ENCODE measurements around the gene ZNF444.

ZNF444 gene

DNA sequence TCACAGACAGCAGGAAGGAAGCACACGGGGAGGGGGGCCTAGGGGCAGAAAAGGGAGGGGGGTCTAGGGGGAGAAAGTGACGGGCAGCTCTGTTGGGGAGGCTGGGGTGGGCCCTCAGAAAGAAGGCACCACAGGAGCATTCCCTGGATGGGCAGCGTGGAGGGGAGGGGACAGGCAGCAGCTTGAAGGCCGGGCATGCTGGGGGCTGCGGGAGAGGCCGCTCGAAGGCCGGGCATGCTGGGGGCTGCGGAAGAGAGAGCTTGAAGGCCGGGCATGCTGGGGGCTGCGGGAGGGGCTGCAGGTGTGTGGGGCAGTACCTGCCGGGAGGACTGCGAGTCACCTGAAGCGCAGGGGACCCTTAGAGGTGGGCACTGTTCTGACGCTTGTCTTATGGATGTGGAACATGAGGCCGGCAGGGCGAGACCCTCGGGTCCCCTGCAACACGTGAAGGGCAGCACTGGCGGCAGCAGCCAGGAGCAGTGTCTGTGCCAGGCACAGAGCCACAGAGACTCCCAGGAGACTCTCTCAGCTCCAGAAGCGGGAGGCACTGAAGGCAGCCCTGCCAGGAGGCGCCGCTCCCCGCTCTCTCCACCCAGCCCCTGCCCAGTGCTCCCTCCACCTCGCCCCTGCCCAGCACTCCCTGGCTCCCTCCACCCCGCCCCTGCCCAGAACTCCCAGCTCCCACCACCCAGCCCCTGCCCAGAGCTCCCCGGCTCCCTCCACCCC, 33.3 kb upstream of the ZNF444 start:
- DNase-seq = no peak

DNA sequence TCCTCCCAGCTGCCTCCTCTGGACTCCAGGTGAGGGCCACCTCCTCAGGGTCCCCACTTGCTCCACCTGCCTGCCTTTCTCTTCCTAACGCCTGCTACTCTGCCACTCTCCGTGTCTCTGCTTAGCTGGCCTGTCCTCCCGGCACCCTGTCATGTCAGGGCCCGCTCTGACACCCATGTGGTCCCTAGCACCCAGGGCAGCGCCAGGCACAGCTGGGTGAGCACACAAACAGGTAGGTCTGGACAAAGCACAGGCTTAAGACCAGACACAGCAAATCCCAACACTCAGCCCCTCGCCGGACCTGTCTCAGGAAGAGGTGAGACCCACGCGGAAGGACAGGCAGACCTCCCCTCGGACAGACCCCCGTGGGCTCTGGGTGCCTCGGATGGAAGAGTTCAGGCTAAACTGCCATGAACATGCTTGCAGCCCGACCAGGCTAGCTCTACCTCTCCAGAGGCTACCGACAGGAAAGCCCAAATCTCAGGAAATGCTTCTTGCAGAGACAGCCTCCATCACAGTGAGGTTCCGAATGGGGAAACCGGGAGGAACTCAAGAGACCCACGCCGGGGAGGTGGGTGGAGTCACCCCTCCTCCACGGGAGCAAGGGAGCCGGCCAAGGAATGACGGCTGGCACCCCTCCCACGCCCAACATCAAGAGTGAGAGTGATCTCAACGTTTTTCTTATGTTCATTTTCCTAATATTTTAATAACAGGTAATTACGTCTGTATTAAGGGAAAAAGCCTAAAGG, 32.5 kb upstream of the ZNF444 start:
- DNase-seq = no peak

DNA sequence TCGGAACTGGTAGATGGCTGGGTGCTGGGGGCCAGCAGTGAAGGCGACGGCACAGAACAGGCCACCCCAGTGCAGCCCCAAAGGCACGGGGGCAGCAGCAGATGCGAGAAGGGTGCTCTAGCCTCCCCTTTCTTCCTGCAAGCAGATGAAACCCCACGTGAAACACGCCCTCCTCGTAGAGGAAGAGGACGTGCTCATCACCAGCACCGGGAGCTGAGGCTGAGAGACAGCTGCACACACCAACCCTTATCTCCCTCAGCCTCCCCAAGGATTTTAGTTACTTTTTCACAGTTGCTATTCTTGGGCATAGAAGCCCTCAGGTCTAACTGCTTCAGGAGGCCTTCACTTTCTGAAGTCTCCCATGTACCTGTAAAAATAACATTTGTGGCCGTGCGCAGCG, 31.9 kb upstream of the ZNF444 start:
- no peak for DNase-seq

DNA sequence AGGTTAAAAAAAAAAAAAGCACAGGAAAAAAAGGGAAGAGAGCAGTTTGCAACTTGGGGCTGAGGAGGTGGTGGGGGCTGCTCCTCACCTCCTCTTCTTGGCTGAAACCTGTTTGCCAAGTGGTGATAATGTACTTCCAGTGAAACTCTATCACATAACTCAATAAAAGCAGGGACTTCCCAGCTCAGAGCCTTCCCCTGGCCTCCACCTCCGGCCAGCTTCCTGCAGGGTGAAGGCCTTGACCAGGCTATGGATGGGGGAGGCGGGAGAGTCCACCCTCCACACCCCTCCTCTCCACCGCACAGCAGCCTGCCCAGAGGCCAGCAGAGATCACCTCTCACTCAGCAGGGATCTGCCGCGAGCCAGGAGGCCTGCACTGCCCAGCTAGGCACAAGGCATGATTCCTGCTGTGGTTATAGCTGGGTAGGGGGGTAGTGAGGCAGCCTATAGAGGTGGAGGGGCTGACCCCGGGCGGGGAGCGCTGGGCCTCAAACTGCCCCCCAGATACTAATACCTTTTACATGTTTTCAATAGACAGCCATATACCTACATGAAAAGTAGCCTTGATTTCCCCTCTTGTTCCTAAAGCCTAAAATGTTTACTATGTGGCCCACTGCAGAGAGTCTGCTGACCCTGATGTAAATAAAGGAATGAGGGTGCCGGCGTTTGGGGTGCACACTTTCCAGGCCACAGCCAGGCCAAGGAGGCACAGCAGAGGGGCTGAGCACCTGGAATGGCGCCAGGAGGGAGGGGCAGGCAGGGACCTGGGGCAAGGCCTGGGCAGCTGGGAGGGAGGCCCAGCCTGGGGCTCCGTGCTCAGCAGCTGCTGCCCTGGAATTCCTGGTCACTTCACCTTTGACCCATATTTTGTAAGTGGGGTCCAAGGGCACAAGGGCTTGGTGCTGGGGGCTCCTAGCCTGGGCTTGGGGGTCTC, 30.3 kb upstream of the ZNF444 start:
- DNase-seq = no peak

DNA sequence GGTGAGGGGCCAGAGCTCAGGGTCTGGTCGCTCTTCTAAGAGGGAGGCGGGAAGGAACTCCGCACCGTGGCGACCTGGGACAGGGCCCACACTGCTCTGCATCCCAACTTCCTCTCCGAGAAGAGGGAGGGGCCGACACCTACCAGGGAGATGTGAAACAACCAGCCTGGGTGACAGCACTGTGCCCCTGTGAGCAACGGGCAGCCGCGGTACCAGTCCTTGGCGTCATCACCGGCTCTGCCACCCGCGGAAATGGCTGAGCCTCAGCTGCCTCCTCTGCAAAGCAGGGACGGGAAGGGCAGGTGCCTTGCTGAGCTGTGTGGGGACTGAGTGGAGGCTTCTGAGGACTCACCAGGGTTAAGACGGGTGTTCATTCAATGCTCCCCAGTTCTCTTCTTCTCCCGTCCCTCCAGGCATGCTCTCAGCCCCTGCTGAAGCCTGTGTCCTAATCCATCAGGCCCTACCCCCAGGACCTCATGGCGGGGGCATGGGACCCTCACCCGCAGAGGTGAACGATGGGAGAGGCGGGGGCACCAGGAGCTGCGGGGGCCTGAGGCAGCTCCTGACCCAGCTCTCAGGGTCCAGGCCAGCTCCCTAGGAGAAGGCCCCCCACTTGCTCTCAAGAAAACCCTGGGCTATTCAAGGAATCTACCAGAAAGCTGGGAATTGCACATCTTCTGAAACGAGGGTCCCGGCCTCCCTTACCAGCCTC, 29.3 kb upstream of the ZNF444 start:
- no peak for DNase-seq

DNA sequence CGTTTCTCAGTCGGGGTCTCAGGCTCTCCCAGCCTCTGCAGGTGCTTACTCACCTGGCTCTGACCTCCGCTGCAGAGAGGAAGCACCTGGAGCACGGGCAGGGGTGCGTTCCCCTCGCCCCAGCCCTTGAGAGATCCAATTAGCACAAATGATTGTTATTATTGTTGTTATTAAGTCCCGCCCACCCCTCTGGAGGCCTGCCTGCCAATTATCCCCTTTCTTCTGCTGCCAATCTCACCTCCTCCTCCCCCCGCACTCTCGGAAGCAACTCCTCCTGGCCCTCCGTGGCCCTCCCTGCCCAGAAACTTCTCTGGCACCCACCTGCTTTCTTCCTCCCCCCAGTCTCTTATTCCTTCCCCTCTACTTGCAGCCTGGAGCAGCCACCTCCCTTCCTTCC, 28.8 kb upstream of the ZNF444 start:
- DNase-seq = no peak

DNA sequence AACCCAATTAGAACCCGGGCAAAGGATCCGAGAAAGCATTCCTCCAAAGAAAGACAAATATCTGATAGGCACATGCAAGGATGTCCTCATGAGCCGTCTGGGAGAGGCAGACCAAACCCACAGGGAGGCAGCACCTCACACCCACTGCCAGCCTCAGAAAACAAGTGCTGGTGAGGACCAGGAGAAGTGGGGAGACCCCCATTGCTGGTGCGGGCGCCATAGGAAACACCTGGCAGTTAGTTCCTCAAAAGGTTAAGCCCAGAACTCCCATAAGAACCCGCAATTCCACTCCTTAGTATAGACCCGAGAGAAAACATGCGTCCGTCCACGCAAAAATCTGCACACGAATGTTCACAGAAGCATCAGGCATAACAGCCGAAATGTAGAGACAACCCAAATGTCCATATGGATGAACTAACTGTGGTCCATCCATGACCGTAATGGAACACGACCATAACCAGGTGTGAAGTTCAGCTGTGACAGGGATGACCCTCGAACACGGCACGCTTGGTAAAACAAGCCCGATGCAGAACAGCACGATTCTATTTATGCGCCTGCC, 27.9 kb upstream of the ZNF444 start:
- no peak for DNase-seq

DNA sequence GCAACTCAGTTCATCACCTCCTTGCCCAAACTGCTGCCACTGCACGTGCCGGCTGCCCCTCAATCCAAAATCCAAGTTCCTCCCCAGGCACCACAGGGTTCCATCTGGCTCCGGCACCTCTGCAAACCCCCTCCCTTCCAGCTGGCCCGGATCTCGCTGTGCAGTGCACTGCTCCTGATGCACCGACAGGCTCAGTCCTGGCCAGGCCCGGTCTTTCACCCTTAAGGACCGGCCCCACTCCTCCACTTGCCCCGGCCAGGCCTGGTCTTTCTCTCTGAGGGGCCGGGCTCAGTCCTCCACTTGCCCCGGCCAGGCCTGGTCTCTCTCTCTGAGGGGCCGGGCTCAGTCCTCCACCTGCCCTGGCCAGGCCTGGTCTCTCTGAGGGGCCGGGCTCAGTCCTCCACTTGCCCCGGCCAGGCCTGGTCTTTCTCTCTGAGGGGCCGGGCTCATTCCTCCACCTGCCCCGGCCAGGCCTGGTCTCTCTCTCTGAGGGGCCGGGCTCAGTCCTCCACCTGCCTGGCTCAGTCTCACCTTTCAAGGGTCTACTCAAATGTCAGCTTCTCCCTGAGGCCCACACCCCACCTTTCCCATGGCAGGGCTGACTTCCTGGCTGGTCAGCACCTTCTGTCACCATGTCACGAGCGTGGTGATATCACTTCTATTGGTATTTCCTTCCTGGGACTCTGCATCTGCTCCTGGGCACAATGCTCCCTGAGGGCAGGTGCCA, 26.9 kb upstream of the ZNF444 start:
- no peak for DNase-seq

DNA sequence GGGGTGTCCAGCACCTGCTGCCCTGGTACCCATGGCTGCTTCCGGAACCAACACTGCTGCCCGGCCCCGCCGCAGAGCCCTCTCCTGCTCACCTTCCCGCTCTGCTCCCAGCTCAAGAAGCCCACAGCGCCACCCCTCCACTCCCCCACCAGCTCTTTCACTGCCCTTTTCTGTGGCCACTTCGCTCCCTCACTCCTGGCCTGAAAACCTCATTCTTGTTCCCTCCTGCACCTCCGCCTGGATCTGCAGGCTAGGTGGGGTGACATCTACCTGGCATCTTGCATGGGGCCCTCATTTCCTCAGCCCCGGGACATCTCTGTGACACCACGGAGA, 26.3 kb upstream of the ZNF444 start:
- DNase-seq = no peak

DNA sequence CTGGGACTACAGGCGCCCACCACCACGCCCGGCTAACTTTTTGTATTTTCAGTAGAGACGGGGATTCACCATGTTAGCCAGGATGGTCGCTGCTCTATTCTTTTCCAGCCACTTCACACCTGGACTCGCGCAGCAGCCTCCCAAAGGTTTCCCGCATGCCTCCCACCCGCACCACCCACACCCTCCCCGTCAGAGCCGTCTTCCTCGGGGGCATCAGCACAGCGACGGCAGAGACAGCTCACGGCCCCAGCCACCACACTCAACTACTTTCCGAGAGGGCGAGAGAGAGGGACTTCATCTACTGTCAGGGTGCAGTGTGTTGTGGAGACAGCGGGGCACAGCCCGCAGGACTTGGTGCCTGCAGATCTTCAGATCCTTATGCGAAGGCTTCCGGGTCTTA, 25.6 kb upstream of the ZNF444 start:
- no peak for DNase-seq

DNA sequence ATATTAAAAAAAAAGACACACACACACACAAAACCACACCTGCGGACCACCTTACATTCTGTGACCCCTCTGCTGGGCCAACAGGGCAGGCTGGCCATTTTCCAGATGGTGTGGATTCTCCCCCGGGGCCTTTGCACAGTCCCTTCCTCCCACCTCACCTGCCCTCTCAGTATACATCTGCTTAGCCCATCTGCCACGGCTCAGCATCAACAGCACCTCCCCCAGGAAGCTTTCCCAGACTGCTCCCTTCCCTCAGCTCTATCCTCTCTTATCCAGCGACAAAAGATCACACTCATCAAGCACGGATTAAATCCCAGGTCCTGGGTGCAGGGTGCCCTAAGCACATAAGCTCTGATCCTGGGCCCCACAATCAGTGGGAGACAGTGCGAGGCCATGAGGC, 24.5 kb upstream of the ZNF444 start:
- no peak for DNase-seq

DNA sequence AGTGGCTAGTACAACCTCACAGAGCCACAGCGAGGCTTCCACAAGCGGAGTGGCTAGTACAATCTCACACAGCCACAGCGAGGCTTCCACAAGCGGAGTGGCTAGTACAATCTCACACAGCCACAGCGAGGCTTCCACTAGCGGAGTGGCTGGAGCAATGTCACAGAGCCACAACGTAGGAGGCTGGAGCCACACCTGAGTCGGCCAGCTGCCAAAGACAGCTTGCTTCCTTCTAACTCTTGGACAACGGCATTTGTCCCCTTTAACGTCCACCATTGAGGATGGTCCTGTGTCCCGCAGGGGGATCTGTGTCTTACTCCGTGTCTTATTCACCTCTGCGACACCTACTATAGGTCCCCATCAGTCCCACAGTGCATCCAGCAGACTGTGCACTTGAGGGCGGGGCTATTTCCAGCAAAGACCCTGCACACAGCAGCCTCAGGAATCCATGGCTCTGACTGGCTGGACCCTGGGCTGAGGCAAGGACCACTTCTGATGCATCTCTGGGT, 23.7 kb upstream of the ZNF444 start:
- no peak for DNase-seq

DNA sequence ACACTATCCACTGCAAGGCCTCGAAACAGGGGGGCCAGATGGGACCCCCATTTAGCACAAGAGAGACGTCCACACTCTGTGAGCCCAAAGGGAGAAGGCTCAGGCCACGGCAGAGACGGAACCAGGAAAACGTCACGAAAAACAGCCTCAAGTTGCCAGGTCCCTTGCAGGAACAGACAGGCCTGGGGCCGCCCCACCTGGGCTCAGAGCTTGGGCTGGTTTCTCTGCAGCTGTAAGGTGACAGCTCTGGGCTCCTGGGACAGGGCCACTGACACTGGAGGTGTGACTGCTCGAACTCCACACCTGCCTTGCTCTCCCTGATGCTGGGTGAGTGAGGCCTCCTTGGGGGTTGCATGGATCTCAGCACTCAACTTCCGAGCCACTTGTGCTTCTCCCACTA, 23.2 kb upstream of the ZNF444 start:
- DNase-seq = no peak

DNA sequence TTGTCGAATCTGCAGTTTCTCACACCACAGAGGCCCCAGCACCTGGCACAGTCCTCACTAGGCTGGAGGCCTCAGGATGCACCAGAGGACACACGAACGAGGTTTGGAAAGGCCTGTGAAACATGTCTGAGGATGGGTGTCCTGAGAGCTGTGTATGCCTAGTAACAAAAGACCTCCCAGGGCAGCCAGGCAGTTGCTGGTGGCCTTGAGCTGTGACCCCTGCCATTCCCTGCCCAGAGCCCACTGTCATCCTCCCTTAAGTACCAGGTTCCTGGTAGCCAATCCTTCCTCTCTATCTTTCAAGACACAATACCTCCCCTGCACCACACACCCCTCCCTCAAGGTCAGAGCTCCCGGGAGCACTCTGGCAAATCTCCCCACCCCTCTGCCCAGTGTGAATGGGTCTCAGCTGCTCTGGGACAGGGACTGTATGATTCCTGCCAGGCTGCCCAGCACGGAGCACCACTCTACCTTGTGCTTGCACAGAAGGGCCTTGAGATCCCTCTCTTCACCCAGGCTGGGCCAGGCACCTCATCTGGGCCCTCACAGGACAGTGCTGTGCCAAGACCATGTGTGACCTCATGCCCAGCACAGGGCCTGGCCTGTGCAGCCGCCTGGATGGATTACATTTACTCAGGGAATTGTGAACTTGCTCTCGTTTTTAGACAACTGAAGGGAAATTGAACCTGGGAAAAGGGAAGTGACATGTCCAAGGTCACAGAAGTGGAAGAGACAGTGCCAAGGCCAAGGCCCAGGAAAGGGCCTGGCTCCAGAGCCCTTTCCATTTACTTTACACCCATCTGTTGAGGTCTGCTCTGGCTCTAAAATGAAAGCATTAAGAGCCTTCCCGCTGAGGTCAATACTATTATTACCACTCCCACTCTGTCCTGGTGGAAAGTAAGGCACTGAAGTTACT, 22.2 kb upstream of the ZNF444 start:
- DNase-seq = no peak

DNA sequence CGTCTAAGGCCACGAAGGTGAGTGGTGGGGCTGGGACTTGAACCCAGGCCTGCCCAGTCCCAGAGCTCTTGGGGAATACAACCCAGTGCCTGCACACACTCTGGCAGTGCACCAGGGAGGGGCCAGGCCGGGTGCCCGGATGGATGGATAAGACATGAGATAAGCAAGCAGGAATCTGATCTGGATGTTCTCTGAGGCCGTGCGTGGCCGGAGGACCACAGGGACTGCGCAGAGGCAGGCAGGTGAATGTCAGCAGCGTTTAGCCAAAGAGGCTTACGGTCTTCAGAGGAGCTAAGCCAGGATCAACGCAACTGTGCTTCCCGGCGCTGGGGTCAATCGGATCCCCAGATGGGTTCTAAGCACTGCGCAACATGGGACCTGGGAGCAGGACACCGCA, 21.5 kb upstream of the ZNF444 start:
- DNase-seq = no peak

DNA sequence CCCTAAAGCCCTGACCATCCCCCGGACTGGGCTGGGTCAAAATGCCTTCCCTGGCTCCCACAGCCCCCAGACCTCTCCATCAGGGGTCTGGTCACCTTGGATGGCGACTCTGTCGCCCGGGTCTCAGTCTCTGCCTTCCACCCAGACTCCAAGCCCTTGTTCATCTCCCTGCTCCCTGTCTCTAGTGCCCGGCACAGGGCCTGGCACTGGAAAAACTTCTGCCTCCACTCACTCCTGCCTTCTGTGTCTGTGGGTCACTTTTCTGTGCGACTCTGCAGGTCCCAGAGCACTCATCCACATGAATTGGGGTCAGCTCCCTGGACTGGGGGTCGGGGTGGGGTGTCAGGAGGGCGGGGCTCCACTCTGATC, 21.1 kb upstream of the ZNF444 start:
- DNase-seq = no peak

DNA sequence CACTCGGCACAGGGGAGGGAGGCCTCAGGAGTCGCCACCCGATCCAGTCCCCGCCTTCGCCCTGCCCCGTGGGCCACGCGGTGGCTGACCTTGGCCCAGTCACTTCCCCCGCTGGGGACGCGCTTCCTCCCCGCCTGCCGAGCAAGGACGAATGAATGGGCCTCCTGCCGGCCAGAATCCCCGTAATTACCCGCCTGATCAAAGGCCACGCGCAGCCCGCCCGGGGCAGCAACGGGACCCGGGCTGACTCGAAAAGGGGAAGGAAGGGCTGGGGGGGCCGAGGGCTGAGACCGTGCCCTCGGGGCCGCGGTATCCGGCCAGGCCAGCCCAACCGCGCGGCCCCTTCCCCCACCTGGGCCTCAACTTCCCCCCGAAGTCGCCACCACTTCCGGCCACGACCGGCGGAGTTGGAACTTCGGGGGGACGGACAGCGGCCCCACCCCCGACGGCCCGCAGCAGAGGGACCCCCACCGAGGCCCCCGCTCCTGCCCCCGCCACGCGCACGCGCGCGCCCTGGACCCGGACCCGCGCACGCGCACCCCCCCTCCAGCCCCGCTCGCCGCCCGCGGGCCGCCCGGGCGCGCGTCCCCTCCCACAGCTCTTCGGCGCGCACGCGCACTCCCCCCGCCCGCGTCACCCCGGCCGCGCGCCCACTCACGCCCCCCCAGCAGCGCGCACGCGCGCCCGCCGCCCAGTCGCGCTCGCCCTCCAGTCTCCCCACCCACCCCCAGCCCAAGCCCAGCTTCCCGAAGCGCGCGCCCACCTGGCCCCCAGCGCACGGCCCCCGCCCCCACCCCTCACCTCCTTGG, 20.5 kb upstream of the ZNF444 start:
- peak; percentile 68 for DNase-seq

DNA sequence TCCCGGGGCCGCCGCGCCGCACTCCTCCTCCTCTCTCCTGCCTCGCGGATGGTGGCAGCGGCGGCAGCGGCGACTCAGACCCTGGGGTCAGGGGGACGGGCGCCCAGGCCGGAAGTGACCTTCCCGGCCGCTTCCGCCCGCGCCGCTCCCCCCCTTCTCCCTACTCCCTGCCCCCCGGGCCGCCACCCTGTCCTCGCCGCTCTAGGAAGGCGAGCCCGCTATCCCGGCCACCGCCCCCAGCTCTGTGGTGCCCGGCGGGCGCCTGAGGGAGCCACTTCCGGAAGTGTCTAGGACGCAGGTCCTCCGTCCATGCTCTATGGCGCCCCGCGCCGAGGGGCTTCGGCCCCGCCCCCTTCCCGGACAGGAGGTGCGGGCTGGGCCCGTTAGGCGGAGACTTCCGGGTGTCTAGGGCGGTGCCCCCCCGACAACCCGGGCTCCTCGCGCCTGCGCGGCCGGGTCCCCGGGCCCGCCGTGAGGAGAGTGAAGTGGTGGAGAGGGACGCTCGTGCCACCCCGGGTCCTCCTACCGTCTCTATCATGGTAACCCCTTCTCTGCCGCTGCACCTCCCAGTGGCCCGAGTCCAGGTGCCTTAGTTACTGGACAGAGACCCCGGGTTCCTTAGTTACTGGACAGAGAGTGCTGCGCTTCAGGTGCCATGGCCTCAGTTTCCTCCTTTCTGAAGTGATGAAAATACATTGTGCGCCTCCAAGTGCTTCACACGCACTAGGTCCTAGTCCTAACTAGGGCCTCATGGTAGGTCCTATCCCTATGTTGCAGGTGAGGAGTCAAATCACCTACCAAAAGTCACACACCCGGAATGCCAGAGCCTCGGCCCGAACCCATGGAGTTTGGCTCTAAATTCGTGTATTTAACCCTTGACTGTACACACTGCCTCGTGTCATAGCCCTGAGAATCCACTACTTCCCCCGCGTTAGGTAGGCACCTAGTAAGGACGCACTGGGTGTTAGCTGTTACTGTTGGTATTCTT, 19.6 kb upstream of the ZNF444 start, which contains the start of gene ZNF787:
Gene ZNF787, minus strand, starts transcription at position 116 of the 988 bp plus-strand sequence. CDS start 18,078 bp downstream, outside the sequence.
- peak; percentile 94 for DNase-seq
